Renal cortical epithelial cell (primary cell): ENCODE measurements around the gene MINDY1. TPM values are rescaled to one million over a fixed set of nuclear protein-coding genes. Genes with fewer than 3 reads are reported as not detected.

ENCODE experiments used
- DNase-seq: peaks from one replicate; pipeline ENCODE4 v3.0.0-alpha.2; 2011; ENCODE audit warnings: low read depth
- total RNA-seq: library from RNA; depleted of rRNA; stranded (reverse); fragments of >200 nt; gene quantifications from 2 replicates; pipeline ENCODE4 v1.2.3, GENCODE V29; 2014

MINDY1 gene
- total RNA-seq, 1 donor from 2014 or later: 47.7 TPM

GRCh38 chr1:150985179-150985825, 21.4 kb downstream of the MINDY1 start:
- DNase-seq: no peak

- DNase-seq: peak; percentile 58
Observed at GRCh38 chr1:150981805-150982712, 24.6 kb downstream of the MINDY1 start, which contains the start of gene ANXA9. Gene ANXA9, plus strand, starts transcription at chr1:150982292. Its CDS starts 814 bp downstream, at chr1:150983106.

GRCh38 chr1:150981177-150981804, 25.4 kb downstream of the MINDY1 start:
- DNase-seq: no peak

GRCh38 chr1:150979092-150980056, 27.3 kb downstream of the MINDY1 start:
- DNase-seq: peak; percentile 78

- DNase-seq: peak; percentile 85
Observed at GRCh38 chr1:150976879-150977694, 29.6 kb downstream of the MINDY1 start.

- no peak for DNase-seq
Observed at GRCh38 chr1:150976401-150976821, 30.3 kb downstream of the MINDY1 start.

- no peak for DNase-seq
Observed at GRCh38 chr1:150974580-150975478, 31.9 kb downstream of the MINDY1 start, which contains the start of gene CERS2. Gene CERS2, minus strand, starts transcription at chr1:150974835. Its CDS starts 5,745 bp downstream, at chr1:150969090.

GRCh38 chr1:150973836-150974579, 32.7 kb downstream of the MINDY1 start:
- DNase-seq: no peak

- no peak for DNase-seq
Observed at GRCh38 chr1:150973258-150973835, 33.4 kb downstream of the MINDY1 start.

GRCh38 chr1:150972417-150972940, 34.2 kb downstream of the MINDY1 start:
- no peak for DNase-seq

- DNase-seq: peak; percentile 24
Observed at GRCh38 chr1:150971583-150972416, 34.9 kb downstream of the MINDY1 start.

GRCh38 chr1:150970808-150971582, 35.7 kb downstream of the MINDY1 start:
- peak; percentile 83 for DNase-seq

GRCh38 chr1:150969626-150970025, 37.1 kb downstream of the MINDY1 start:
- DNase-seq: no peak

- DNase-seq: no peak
Observed at GRCh38 chr1:150968491-150968890, 38.2 kb downstream of the MINDY1 start.

GRCh38 chr1:150967936-150968335, 38.8 kb downstream of the MINDY1 start:
- no peak for DNase-seq

GRCh38 chr1:150966011-150966410, 40.7 kb downstream of the MINDY1 start:
- no peak for DNase-seq
